Mesodermal cell (in vitro differentiated cells): ENCODE data around the gene P2RX3.
A peak's percentile ranks its signal among the peaks of the same experiment; 100 is the strongest.
"Not testable (repeated sequence)": the region's sequence is repeated elsewhere in the genome, so short reads cannot be mapped to it uniquely, and the experiment has no call there.

ENCODE experiments used
- H3K27ac ChIP-seq: 2 replicates; pipeline ENCODE4 v1.7.0; 2013; ENCODE audit warnings: mild to moderate bottlenecking, low read depth, low read length, moderate library complexity; ENCODE audit not compliant: severe bottlenecking
- H3K36me3 ChIP-seq: 2 replicates; pipeline ENCODE4 v1.7.1; 2013; ENCODE audit warnings: mild to moderate bottlenecking, low read length, moderate library complexity; ENCODE audit not compliant: control insufficient read depth, insufficient read depth
- H3K4me1 ChIP-seq: one replicate; pipeline ENCODE4 v1.7.1; 2013; ENCODE audit warnings: mild to moderate bottlenecking, low read length; ENCODE audit not compliant: insufficient read depth, control insufficient read depth, poor library complexity, severe bottlenecking
- H3K4me3 ChIP-seq: 2 replicates; pipeline ENCODE4 v1.7.0; 2013; ENCODE audit warnings: low read length, control low read depth, mild to moderate bottlenecking; ENCODE audit not compliant: insufficient read depth, poor library complexity, severe bottlenecking; ENCODE audit errors: extremely low read depth
- H3K9me3 ChIP-seq: 2 replicates; pipeline ENCODE4 v1.7.1; 2013; ENCODE audit warnings: mild to moderate bottlenecking, low read length, moderate library complexity; ENCODE audit not compliant: control insufficient read depth
- WGBS, 2 experiments: methylation state at CpG; one replicate each; pipeline ENCODE4 v1.1.5; 2013; ENCODE audit warnings: missing lambda C conversion rate in 2 of 2; ENCODE audit not compliant: insufficient coverage in 2 of 2; 5-methylcytosine and 5-hydroxymethylcytosine counted together

Gene P2RX3

DNA sequence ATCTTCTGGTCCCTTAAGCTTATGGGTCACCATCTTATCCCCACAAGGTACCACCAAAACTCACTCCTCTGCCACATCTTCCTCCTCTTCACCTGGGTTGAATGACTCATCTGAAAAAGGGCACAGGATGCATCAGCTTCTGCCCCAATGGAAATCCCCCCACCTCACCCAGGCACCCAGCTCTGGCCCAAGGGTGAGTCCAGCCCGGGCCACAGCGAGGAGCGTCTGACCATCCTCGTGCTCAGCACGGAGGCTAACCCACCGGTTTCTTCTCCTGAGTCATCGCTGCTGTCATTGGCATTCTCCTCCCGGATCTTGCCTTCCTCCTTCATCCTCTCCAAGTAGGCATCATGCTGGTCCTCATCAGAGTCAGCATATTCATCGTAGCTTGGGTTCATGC is 8.1 kb upstream of the P2RX3 start:
- no peak overlapping the region for H3K4me3 ChIP-seq
- H3K27ac ChIP-seq = no peak overlapping the region
- H3K36me3 ChIP-seq = peaks cover 88% of the 10 kb centered on the region
- H3K9me3 ChIP-seq = no peaks in the 10 kb centered on the region
- peaks cover 10% of the 10 kb centered on the region for H3K4me1 ChIP-seq
- 92 to 93% methylated on average over 8 to 9 of the region's 9 CpGs for WGBS, 2 experiments

DNA sequence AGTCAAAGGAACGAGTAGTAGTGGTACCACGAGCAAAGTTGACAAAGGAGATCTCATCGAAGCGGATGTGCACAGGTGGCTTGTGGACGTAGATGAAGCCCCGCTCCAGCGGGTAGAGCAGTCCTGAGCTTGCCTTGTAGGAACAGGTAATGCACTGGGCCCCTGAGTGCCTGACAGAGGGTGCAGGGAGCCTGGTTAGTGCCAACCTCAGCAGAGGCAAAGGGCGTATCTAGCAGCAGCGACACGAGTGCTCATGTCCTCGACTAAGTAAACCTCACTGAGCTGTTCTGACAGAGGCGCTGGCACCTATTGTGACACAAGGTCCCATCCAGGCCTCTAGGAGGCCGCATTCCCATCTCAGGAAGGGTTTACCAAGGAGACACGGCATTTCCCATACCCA is 6.4 kb upstream of the P2RX3 start:
- WGBS, 2 experiments = 97 to 98% methylated on average over 14 of the region's 14 CpGs
- Histone ChIP-seq H3K27ac (no peak overlapping the region), H3K4me1 (no peaks in the 10 kb centered on the region), H3K36me3 (peaks cover 77% of the 10 kb centered on the region), H3K4me3 (no peak overlapping the region), H3K9me3 (no peaks in the 10 kb centered on the region)

DNA sequence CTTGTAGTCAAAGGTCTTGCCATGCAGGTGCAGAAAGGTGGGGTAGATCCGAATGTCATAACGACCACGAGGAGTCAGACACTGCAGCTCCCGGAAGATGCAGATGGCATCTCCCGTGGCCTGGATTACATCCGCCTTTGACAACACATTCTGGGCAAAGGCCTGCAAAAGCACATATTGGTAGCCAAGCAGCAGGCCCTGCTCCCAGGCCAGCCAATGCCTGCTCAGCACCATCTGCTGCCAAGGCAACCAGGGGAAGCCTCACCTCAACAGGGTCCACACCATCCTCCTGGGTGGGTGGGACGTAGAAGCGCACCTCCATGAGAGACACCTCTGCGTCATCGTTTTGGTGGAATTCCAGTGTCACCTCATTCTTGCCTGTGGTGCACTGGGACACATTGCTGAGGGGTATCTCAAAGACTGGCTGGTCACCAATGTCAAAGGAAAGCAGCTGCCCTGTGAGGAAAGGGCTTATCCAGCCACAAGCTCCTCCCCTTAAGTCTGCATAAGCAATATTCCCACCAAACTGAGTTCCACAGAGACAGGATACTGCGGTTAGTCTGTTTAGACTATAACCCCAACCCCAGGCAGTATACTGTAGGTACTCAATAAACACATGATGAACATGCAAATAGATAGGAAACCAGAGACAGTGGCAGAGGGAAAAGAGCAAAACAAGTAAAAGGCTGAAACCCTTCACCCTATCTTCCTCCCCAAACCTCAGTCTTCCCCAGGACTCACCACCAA is 5.3 kb upstream of the P2RX3 start:
- 95 to 96% methylated on average over 10 of the region's 11 CpGs for WGBS, 2 experiments
- no peak overlapping the region for H3K27ac ChIP-seq
- H3K36me3 ChIP-seq = peaks cover 66% of the 10 kb centered on the region
- no peaks in the 10 kb centered on the region for H3K9me3 ChIP-seq
- no peak overlapping the region for H3K4me3 ChIP-seq
- no peaks in the 10 kb centered on the region for H3K4me1 ChIP-seq

DNA sequence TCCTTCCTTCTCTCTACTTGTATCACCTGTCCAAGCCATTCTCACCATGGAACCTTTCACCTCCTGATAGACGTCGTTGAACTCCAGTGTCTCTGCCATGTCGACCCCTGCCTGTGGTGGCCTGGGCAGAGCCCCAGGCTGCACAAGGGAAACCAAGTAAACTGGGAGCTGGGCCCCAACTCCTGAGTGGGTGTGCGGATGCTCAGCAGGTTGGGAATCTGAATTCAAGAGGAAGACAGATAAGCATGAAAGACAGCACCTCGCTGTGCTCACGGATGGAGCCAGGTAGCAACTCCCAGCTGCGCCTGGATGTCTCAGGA is 3.2 kb upstream of the P2RX3 start:
- peak overlapping the region; percentile 73 for H3K27ac ChIP-seq
- H3K4me3 ChIP-seq = peak overlapping the region; percentile 71
- H3K4me1 ChIP-seq = no peaks in the 10 kb centered on the region
- H3K36me3 ChIP-seq = peaks cover 45% of the 10 kb centered on the region
- 3 to 16% methylated on average over 7 of the region's 7 CpGs for WGBS, 2 experiments
- H3K9me3 ChIP-seq = no peaks in the 10 kb centered on the region

DNA sequence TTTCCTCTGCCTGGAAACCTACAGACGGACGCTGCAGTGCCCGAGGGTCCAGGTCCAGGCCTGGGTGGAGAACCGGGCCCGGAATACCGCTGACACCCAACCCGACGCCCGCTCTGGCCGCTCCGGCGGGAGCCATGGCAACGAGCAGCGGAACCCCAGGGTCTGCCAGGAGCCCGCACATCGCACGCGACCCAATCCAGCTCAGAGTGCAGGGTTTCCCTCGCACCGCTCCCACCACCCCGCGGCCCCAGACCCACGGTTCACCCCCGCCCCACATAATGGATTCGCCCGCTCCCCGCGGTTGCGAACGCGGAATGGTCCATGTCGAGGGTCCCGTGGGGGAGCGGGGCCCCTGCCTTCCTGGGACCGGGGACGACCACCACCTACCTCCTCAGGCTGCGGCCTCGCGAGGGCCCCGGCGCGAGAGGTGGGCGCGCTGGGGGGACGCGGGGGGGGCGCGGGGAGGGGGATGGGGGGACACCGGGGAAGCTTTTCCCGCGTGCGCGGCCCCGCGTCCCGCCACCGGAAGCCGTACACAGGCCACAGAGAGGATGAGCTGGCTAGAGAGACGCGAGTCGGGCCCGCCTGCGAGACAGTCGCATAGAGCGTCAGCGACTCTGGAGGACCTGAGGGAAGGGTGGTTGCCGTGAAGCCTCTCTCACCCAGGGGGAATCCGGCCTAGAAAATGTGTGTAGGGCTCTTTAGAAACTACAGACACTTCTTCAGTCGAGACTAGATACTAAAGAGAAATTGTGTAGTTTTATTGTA is 2.6 kb upstream of the P2RX3 start, which contains the start of gene SSRP1:
SSRP1 (minus strand) TSS at position 550 of the 768 bp plus-strand sequence. CDS start 771 bp downstream, outside the sequence.
- WGBS, 2 experiments = 1% methylated on average over 39 to 44 of the region's 69 CpGs
- H3K27ac ChIP-seq = peak within 1 kb of the TSS; percentile 73

GRCh38 chr11:57336111-57336666 is 2.0 kb upstream of the P2RX3 start:
- no peaks in the 10 kb centered on the region for H3K4me1 ChIP-seq
- H3K9me3 ChIP-seq = no peaks in the 10 kb centered on the region
- WGBS, 2 experiments = 78 to 86% methylated on average over 7 to 10 of the region's 12 CpGs
- H3K4me3 ChIP-seq = peak overlapping the region; percentile 71
- peaks cover 32% of the 10 kb centered on the region for H3K36me3 ChIP-seq
- no peak overlapping the region for H3K27ac ChIP-seq

More for the DNA sequence above, 2.6 kb upstream of the P2RX3 start, which contains the start of gene SSRP1:
- peaks cover 39% of the 10 kb centered on the region for H3K36me3 ChIP-seq
- H3K9me3 ChIP-seq = no peaks in the 10 kb centered on the region
- no peaks in the 10 kb centered on the region for H3K4me1 ChIP-seq
- H3K4me3 ChIP-seq = peak within 1 kb of the TSS; percentile 71

DNA sequence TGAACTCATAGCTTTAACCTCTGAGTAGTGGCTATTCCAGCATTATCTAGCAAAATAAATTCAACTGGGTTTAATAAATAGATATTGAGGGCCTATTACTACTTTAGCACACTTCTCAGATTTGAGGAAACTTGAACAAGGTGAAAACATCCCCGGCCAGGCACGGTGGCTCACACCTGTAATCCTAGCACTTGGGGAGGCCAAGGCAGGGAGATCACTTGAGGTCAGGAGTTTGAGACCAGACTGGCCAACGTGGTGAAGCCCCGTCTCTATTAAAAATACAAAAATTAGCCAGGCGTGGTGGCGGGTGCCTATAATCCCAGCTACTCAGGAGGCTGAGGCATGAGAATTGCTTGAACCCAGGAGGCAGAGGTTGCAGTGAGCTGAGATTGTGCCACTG is 1.3 kb upstream of the P2RX3 start:
- not testable (repeated sequence) for H3K9me3 ChIP-seq, H3K4me3 ChIP-seq, H3K4me1 ChIP-seq, H3K27ac ChIP-seq
- 97 to 100% methylated on average over 2 to 6 of the region's 6 CpGs for WGBS, 2 experiments
- peaks cover 26% of the 10 kb centered on the region for H3K36me3 ChIP-seq

GRCh38 chr11:57339328-57339727 is 1.2 kb downstream of the P2RX3 start:
- H3K27ac ChIP-seq = peak overlapping the region; percentile 41
- no peaks in the 10 kb centered on the region for H3K4me1 ChIP-seq

GRCh38 chr11:57340039-57340615 is 2.0 kb downstream of the P2RX3 start:
- Histone ChIP-seq H3K9me3 (no peaks in the 10 kb centered on the region), H3K4me1 (no peaks in the 10 kb centered on the region), H3K4me3 (no peak overlapping the region), H3K36me3 (no peaks in the 10 kb centered on the region), H3K27ac (peak overlapping the region; percentile 41)
- WGBS, 2 experiments = 34 to 41% methylated on average over 9 to 12 of the region's 12 CpGs

More at GRCh38 chr11:57339328-57339727, 1.2 kb downstream of the P2RX3 start:
- peaks cover 1% of the 10 kb centered on the region for H3K36me3 ChIP-seq
- WGBS, 2 experiments = 86 to 94% methylated on average over 2 to 4 of the region's 5 CpGs
- H3K4me3 ChIP-seq = no peak overlapping the region
- no peaks in the 10 kb centered on the region for H3K9me3 ChIP-seq

- Histone ChIP-seq H3K4me1 (no peaks in the 10 kb centered on the region), H3K4me3 (no peak overlapping the region)
- 89 to 96% methylated on average over 5 of the region's 6 CpGs for WGBS, 2 experiments
Measured at GRCh38 chr11:57341250-57341808, 3.2 kb downstream of the P2RX3 start.

More at GRCh38 chr11:57341250-57341808, 3.2 kb downstream of the P2RX3 start:
- no peak overlapping the region for H3K27ac ChIP-seq
- no peaks in the 10 kb centered on the region for H3K9me3 ChIP-seq
- no peaks in the 10 kb centered on the region for H3K36me3 ChIP-seq
